Measurements from ENCODE around the gene ZNF117. TPM values are rescaled to one million over a fixed set of nuclear protein-coding genes. Genes with fewer than 3 reads are reported as not detected.

ZNF117 gene
- total and polyA plus RNA-seq, 9 of the 15 experiments (the other 6 are each of a cell fraction or from before 2014, with no cell fraction given), result 2.5 to 18.9 (median 14.1) TPM

- TF ChIP-seq, protein P1, sequence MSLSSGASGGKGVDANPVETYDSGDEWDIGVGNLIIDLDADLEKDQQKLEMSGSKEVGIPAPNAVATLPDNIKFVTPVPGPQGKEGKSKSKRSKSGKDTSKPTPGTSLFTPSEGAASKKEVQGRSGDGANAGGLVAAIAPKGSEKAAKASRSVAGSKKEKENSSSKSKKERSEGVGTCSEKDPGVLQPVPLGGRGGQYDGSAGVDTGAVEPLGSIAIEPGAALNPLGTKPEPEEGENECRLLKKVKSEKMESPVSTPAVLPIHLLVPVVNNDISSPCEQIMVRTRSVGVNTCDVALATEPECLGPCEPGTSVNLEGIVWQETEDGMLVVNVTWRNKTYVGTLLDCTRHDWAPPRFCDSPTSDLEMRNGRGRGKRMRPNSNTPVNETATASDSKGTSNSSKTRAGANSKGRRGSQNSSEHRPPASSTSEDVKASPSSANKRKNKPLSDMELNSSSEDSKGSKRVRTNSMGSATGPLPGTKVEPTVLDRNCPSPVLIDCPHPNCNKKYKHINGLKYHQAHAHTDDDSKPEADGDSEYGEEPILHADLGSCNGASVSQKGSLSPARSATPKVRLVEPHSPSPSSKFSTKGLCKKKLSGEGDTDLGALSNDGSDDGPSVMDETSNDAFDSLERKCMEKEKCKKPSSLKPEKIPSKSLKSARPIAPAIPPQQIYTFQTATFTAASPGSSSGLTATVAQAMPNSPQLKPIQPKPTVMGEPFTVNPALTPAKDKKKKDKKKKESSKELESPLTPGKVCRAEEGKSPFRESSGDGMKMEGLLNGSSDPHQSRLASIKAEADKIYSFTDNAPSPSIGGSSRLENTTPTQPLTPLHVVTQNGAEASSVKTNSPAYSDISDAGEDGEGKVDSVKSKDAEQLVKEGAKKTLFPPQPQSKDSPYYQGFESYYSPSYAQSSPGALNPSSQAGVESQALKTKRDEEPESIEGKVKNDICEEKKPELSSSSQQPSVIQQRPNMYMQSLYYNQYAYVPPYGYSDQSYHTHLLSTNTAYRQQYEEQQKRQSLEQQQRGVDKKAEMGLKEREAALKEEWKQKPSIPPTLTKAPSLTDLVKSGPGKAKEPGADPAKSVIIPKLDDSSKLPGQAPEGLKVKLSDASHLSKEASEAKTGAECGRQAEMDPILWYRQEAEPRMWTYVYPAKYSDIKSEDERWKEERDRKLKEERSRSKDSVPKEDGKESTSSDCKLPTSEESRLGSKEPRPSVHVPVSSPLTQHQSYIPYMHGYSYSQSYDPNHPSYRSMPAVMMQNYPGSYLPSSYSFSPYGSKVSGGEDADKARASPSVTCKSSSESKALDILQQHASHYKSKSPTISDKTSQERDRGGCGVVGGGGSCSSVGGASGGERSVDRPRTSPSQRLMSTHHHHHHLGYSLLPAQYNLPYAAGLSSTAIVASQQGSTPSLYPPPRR (CRISPR knock-in tag; IDR thresholded peaks at IDR 0.05; ENCODE audit: borderline replicate concordance), result peak; percentile 96
- no peak for TF ChIP-seq IRF1 (CRISPR knock-in tag; IDR thresholded peaks at IDR 0.05; ENCODE audit: borderline replicate concordance)
- TF ChIP-seq NEUROD1 (IDR thresholded peaks at IDR 0.05; ENCODE audit: borderline replicate concordance, low read depth, low read length, partially characterized antibody), result peak; percentile 91
- no peak for TF ChIP-seq ZNF696 (CRISPR knock-in tag; conservative IDR thresholded peaks at IDR 0.05)
- no peak for TF ChIP-seq ZBTB8A (IDR thresholded peaks at IDR 0.05; ENCODE audit: partially characterized antibody)
- no peak for TF ChIP-seq SMAD2 (IDR thresholded peaks at IDR 0.05; ENCODE audit: low read depth, low read length)
- TF ChIP-seq ZNF830 (CRISPR knock-in tag; IDR thresholded peaks at IDR 0.05), result no peak
- TF ChIP-seq MCM7 (IDR thresholded peaks at IDR 0.05), result no peak
- TF ChIP-seq ZBTB26 (CRISPR knock-in tag; IDR thresholded peaks at IDR 0.05), result no peak
- no peak for TF ChIP-seq PRMT5 (CRISPR knock-in tag; IDR thresholded peaks at IDR 0.05)
- TF ChIP-seq RBM39 (optimal IDR thresholded peaks at IDR 0.05; ENCODE audit: low read depth, low read length), result no peak
- TF ChIP-seq POLR2B (IDR thresholded peaks at IDR 0.05; ENCODE audit: low read depth, partially characterized antibody), result no peak
- no peak for TF ChIP-seq RHOXF2B (CRISPR knock-in tag; conservative IDR thresholded peaks at IDR 0.05)
- TF ChIP-seq ZNF644 (tag; IDR thresholded peaks at IDR 0.05; ENCODE audit: low read depth), result no peak; the same call in 1 of the 2 replicates
- no peak for TF ChIP-seq THRAP3 (IDR thresholded peaks at IDR 0.05; ENCODE audit: borderline replicate concordance)
- peak; percentile 99 for TF ChIP-seq JUND (IDR thresholded peaks at IDR 0.05; ENCODE audit: borderline replicate concordance, low read depth, low read length)
- peak; percentile 98 for TF ChIP-seq JUND (tag; IDR thresholded peaks at IDR 0.05; ENCODE audit: borderline replicate concordance, low read depth, low read length)
- TF ChIP-seq IFI16 (CRISPR knock-in tag; IDR thresholded peaks at IDR 0.05), result no peak
- no peak for TF ChIP-seq NFE2L1 (tag; IDR thresholded peaks at IDR 0.05; ENCODE audit: borderline replicate concordance, low read depth)
- TF ChIP-seq BRD9 (IDR thresholded peaks at IDR 0.05; ENCODE audit: low read depth, partially characterized antibody), result no peak
- peak; percentile 60; the same call in 1 of the 2 replicates for TF ChIP-seq RAD51 (IDR thresholded peaks at IDR 0.05; ENCODE audit: borderline replicate concordance, low read depth)
- no peak for TF ChIP-seq HOXB6 (CRISPR knock-in tag; IDR thresholded peaks at IDR 0.05; ENCODE audit: borderline replicate concordance)
Observed at GRCh38 chr7:64999165-65000004, 8.5 kb upstream of the ZNF117 start (continued).

Measured in K562 (cell line).